HL-60 (cell line): ENCODE measurements around the gene CCDC93.

ENCODE experiments used
- DNase-seq, 2 experiments: peaks; one replicate each; pipeline ENCODE4 v3.0.0-alpha.2; 2010 to 2020; ENCODE audit warnings: low read depth in 1 of 2, low spot score in 1 of 2
- H3K27ac ChIP-seq: fragments of 250-450 bp; sonication (Bioruptor Pico); replicated peaks from 2 replicates; pipeline ENCODE4 v1.5.1; 2020; ENCODE audit warnings: mild to moderate bottlenecking, moderate library complexity
- H3K27me3 ChIP-seq: fragments of 250-450 bp; sonication (Bioruptor Pico); 2 replicates; pipeline ENCODE4 v1.5.1; 2021; ENCODE audit warnings: mild to moderate bottlenecking, moderate library complexity; ENCODE audit not compliant: insufficient read depth, poor library complexity, severe bottlenecking
- H3K4me3 ChIP-seq: replicated peaks from 2 replicates; pipeline ENCODE4 v1.5.1; 2011; ENCODE audit warnings: mild to moderate bottlenecking, control low read depth, low read length; ENCODE audit not compliant: insufficient read depth
- GABPA ChIP-seq: IDR thresholded peaks from 2 replicates; pipeline ENCODE4 v1.6.1; 2012; ENCODE audit warnings: low read depth
- POLR2AphosphoS5 ChIP-seq: IDR thresholded peaks from 2 replicates; pipeline ENCODE4 v1.6.1; 2012; ENCODE audit warnings: low read depth
- REST ChIP-seq: IDR thresholded peaks from 2 replicates; pipeline ENCODE4 v1.6.1; 2012; ENCODE audit warnings: low read depth; ENCODE audit not compliant: insufficient replicate concordance
- SPI1 ChIP-seq: IDR thresholded peaks from 2 replicates; pipeline ENCODE4 v1.6.1; 2012; ENCODE audit warnings: low read depth, mild to moderate bottlenecking, borderline replicate concordance
- TF ChIP-seq, protein P1 (sequence below): IDR thresholded peaks from one replicate; pipeline ENCODE4 v1.5.1; 2011; ENCODE audit warnings: low read length, control low read depth, inconsistent platforms; ENCODE audit not compliant: insufficient read depth

The CCDC93 gene

GRCh38 chr2:117875786-117876185 lies 138.1 kb downstream of the CCDC93 start:
- TF ChIP-seq GABPA = no peak
- TF ChIP-seq POLR2AphosphoS5 = no peak
- TF ChIP-seq, protein P1, sequence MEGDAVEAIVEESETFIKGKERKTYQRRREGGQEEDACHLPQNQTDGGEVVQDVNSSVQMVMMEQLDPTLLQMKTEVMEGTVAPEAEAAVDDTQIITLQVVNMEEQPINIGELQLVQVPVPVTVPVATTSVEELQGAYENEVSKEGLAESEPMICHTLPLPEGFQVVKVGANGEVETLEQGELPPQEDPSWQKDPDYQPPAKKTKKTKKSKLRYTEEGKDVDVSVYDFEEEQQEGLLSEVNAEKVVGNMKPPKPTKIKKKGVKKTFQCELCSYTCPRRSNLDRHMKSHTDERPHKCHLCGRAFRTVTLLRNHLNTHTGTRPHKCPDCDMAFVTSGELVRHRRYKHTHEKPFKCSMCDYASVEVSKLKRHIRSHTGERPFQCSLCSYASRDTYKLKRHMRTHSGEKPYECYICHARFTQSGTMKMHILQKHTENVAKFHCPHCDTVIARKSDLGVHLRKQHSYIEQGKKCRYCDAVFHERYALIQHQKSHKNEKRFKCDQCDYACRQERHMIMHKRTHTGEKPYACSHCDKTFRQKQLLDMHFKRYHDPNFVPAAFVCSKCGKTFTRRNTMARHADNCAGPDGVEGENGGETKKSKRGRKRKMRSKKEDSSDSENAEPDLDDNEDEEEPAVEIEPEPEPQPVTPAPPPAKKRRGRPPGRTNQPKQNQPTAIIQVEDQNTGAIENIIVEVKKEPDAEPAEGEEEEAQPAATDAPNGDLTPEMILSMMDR = no peak
- no peak for TF ChIP-seq REST
- TF ChIP-seq SPI1 = no peak
- Histone ChIP-seq H3K27ac (0 out of 2 replicates have a peak overlapping the region, but pooled peaks have one; percentile 16), H3K4me3 (no peak overlapping the region), H3K27me3 (no peaks in the 10 kb centered on the region)
- peak; percentile 4 to 38 for DNase-seq
